ENCODE data around the gene IQSEC2. TPM values are rescaled to one million over a fixed set of nuclear protein-coding genes. Genes with fewer than 3 reads are reported as not detected.

IQSEC2 gene
- 24.0 TPM for total RNA-seq
- long read RNA-seq, partial matches to known transcripts, result 0 of 7 reads
- long read RNA-seq, other reads (novel, unspliced or antisense), result 5 of 7 reads

GRCh38 chrX:53281321-53281822 is at the start of gene IQSEC2:
Gene IQSEC2, minus strand, starts transcription at chrX:53281584.
- peak; percentile 86 for DNase-seq
- H3K4me1 ChIP-seq, result peaks cover 16% of the 10 kb centered on the region
- peak within 1 kb of the TSS; percentile 65 for H3K27ac ChIP-seq

GRCh38 chrX:53330331-53330730 is 48.9 kb upstream of the IQSEC2 start:
- TF ChIP-seq, protein P1, sequence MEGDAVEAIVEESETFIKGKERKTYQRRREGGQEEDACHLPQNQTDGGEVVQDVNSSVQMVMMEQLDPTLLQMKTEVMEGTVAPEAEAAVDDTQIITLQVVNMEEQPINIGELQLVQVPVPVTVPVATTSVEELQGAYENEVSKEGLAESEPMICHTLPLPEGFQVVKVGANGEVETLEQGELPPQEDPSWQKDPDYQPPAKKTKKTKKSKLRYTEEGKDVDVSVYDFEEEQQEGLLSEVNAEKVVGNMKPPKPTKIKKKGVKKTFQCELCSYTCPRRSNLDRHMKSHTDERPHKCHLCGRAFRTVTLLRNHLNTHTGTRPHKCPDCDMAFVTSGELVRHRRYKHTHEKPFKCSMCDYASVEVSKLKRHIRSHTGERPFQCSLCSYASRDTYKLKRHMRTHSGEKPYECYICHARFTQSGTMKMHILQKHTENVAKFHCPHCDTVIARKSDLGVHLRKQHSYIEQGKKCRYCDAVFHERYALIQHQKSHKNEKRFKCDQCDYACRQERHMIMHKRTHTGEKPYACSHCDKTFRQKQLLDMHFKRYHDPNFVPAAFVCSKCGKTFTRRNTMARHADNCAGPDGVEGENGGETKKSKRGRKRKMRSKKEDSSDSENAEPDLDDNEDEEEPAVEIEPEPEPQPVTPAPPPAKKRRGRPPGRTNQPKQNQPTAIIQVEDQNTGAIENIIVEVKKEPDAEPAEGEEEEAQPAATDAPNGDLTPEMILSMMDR (IDR thresholded peaks at IDR 0.05), result no peak
- H3K27ac ChIP-seq, result no peak overlapping the region
- no peaks in the 10 kb centered on the region for H3K27me3 ChIP-seq (ENCODE audit: low read depth)
- H3K9me3 ChIP-seq, result no peaks in the 10 kb centered on the region
- H3K4me1 ChIP-seq, result no peaks in the 10 kb centered on the region
- ATAC-seq (no peak), DNase-seq (no peak)
- intact Hi-C loops (cut with DNase I), result no loop called here
- no peak overlapping the region for H3K4me3 ChIP-seq
- H3K36me3 ChIP-seq, result no peaks in the 10 kb centered on the region

More at GRCh38 chrX:53281321-53281822, at the start of gene IQSEC2:
- Histone ChIP-seq H3K9me3 (no peaks in the 10 kb centered on the region), H3K4me3 (peak within 1 kb of the TSS; percentile 58), H3K27me3 (ENCODE audit: low read depth) (no peaks in the 10 kb centered on the region), H3K36me3 (no peaks in the 10 kb centered on the region)
- intact Hi-C loops (cut with DNase I), result no loop called here
- peak; percentile 94 to 95 for ATAC-seq
- TF ChIP-seq, protein P1 (IDR thresholded peaks at IDR 0.05), result no peak

DNA sequence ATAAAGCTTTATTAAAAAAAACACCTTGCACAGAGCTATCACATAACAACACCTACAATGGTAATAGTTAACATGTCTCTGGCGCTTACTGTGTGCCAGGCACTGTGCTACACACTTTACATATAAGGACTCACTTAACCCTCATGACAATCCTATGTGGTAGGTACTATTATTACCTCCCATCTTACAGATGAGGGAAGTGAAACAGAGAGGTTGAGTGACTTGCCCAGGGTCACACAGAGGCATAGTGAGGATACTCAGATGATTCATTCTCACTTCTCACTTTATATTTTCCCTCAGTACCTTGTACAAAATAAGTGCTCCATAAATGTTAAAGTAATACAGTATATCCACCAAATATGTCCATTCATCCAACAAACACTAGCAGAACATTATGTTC is 43.4 kb upstream of the IQSEC2 start:
- Histone ChIP-seq H3K36me3 (no peaks in the 10 kb centered on the region), H3K4me3 (no peak overlapping the region), H3K27ac (no peak overlapping the region), H3K9me3 (no peaks in the 10 kb centered on the region), H3K4me1 (no peaks in the 10 kb centered on the region), H3K27me3 (ENCODE audit: low read depth) (no peaks in the 10 kb centered on the region)
- DNase-seq (no peak), ATAC-seq (no peak)
- intact Hi-C loops (cut with DNase I), result no loop called here
- TF ChIP-seq, protein P1 (IDR thresholded peaks at IDR 0.05), result no peak

- TF ChIP-seq, protein P1 (IDR thresholded peaks at IDR 0.05), result no peak
- H3K27ac ChIP-seq, result no peak overlapping the region
- H3K4me3 ChIP-seq, result no peak overlapping the region
- ATAC-seq (no peak), DNase-seq (no peak)
- H3K36me3 ChIP-seq, result no peaks in the 10 kb centered on the region
- H3K4me1 ChIP-seq, result no peaks in the 10 kb centered on the region
- intact Hi-C loops (cut with DNase I), result no loop called here
- H3K27me3 ChIP-seq (ENCODE audit: low read depth), result no peaks in the 10 kb centered on the region
- H3K9me3 ChIP-seq, result no peaks in the 10 kb centered on the region
These were observed 42.7 kb upstream of the IQSEC2 start for GRCh38 chrX:53324085-53324484.

DNA sequence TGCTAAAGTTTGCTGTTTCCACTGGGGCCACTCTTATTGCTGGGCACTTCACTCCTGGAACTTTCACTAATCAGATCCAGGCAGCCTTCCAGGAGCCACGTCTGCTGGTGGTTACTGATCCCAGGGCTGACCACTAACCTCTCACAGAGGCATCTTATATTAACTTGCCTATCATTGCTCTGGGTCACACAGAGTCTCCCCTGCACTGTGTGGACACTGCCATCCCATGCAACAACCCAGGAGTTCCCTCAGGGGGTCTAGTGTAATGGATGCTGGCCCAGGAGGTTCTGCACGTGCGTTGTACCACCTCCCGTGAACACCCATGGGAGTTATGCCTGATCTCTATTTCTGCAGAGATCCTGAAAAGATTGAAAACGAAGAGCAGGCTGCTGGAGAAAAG is 41.8 kb upstream of the IQSEC2 start:
- TF ChIP-seq, protein P1 (IDR thresholded peaks at IDR 0.05), result no peak
- Histone ChIP-seq H3K4me1 (no peaks in the 10 kb centered on the region), H3K4me3 (no peak overlapping the region), H3K27me3 (ENCODE audit: low read depth) (no peaks in the 10 kb centered on the region), H3K27ac (no peak overlapping the region), H3K36me3 (no peaks in the 10 kb centered on the region), H3K9me3 (no peaks in the 10 kb centered on the region)
- DNase-seq, result no peak
- no peak for ATAC-seq
- intact Hi-C loops (cut with DNase I), result no loop called here

Data from lower lobe of right lung (tissue), 2 donors.